Panc1 (cell line): ENCODE results near the gene ASPM.

Source experiments
- POLR2AphosphoS5 ChIP-seq: IDR thresholded peaks from 2 replicates; pipeline ENCODE4 v1.6.1; 2012; ENCODE audit warnings: mild to moderate bottlenecking, low read depth, low read length, moderate library complexity
- TF ChIP-seq, protein P1 (sequence below): fragments of 450-650 bp; IDR thresholded peaks from 2 replicates; pipeline ENCODE4 v1.5.1; 2017; ENCODE audit warnings: mild to moderate bottlenecking

DNA sequence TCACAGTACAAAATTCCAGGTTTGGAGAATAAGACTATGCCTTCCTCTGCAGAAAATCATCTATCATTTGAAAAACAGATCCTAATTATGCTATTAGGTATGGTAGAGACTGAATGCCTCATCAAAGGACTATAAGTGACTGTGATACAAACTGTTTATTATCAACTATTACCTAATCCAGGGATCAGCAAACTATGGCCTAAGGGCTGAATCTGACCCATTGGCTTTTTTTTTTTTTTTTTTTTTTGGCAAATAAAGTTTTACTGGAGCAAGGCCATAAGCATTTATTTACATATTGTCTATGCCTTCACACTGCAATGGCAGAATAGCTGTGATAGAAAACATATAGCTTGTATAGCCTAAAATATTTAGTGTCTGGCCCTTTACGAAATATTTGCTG is 4.7 kb upstream of the ASPM start:
- TF ChIP-seq, protein P1, sequence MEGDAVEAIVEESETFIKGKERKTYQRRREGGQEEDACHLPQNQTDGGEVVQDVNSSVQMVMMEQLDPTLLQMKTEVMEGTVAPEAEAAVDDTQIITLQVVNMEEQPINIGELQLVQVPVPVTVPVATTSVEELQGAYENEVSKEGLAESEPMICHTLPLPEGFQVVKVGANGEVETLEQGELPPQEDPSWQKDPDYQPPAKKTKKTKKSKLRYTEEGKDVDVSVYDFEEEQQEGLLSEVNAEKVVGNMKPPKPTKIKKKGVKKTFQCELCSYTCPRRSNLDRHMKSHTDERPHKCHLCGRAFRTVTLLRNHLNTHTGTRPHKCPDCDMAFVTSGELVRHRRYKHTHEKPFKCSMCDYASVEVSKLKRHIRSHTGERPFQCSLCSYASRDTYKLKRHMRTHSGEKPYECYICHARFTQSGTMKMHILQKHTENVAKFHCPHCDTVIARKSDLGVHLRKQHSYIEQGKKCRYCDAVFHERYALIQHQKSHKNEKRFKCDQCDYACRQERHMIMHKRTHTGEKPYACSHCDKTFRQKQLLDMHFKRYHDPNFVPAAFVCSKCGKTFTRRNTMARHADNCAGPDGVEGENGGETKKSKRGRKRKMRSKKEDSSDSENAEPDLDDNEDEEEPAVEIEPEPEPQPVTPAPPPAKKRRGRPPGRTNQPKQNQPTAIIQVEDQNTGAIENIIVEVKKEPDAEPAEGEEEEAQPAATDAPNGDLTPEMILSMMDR = no peak
- TF ChIP-seq POLR2AphosphoS5 = no peak
